ENCODE results near the gene MYO1H. TPM values are rescaled to one million over a fixed set of nuclear protein-coding genes. Genes with fewer than 3 reads are reported as not detected.
"Not testable (repeated sequence)": the region's sequence is repeated elsewhere in the genome, so short reads cannot be mapped to it uniquely, and the experiment has no call there.

Gene MYO1H
- polyA plus RNA-seq, 4 donors, result 0.79 to 2.0 (median 0.95) TPM

DNA sequence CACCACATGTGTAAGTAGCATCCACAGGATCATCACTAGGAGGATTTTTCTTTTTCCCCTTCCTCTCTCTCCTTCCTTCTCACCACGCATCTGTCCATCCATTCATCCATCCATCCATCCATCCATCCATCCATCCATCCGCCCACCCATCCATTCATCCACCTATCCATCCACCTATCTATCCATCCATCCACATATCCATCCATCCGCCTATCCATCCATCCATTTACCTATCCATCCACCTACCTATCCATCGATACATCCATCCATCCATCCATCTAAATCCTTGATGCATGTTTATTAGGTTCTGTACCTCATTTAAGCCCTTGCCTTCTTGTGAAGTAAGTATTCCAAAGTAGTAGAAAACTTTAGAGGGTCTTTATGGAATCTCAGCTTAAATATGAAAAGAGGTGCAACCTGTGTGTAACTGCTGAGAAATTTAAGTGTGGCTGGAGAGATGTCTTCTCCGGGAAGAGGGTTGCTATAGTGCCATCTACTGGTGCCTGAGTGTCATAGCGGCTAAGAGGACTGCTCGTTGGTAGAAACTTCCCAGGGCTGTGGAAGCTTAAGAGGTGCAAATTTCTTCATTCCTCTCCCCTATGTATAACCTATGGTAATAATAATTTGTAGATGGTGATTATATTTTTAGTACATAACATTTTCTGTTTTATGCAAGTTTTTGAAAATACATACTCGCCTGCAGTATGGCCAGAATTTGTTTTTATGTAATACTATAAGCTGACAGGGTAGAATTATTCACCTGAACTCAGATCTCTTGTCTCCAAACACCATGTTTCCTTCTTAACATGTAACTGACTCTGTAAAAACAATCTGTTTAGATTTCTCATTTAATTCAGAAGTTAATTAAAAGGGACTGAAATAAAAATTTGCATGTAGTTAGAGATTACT is 46.0 kb downstream of the MYO1H start:
- DNase-seq (ENCODE audit: low read depth in 4 of 4, low spot score in 3 of 4), result peak in 3 of 4 donors; percentile 35 to 49 (median 45)

GRCh38 chr12:109394891-109395290 is 47.2 kb downstream of the MYO1H start:
- DNase-seq (ENCODE audit: low read depth in 4 of 4, low spot score in 3 of 4), result no peak

DNA sequence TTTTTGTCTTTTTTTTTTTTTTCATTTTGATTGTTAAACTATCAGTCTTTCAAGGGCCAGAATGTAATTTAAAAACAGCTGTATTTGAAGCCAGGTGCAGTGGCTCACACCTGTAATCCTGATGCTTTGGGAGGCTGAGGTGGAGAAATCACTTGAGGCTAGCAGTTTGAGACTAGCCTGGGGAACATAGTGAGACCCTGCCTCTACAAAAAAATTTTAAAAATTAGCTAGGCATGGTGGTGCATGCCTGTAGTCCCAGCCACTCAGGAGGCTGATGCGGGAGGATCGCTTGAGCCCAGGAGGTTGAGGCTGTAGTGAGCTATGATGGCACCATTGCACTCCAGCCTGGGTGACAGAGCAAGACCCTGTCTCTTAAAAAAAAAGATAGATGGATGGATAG is 57.1 kb downstream of the MYO1H start:
- not testable (repeated sequence) for DNase-seq (ENCODE audit: low read depth in 4 of 4, low spot score in 3 of 4)

DNA sequence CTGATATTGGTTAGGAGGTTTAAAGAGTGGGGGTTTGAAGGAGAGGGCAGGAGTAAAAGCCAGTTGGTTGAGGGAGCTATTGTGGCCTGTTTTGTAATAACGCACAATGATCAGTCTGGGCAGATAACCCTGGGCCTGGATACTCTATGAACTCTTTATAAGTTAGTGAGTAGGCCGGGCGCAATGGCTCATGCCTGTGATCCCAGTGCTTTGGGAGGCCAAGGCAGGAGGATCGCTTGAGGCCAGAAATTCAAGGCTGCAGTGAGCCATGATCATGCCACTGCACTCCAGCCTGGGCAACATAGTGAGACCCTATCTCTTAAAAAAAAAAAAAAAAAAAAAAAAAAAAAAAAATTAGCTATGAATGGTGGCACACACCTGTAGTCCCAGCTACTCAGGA is 58.4 kb downstream of the MYO1H start:
- DNase-seq (ENCODE audit: low read depth in 4 of 4, low spot score in 3 of 4), result not testable (repeated sequence)

DNA sequence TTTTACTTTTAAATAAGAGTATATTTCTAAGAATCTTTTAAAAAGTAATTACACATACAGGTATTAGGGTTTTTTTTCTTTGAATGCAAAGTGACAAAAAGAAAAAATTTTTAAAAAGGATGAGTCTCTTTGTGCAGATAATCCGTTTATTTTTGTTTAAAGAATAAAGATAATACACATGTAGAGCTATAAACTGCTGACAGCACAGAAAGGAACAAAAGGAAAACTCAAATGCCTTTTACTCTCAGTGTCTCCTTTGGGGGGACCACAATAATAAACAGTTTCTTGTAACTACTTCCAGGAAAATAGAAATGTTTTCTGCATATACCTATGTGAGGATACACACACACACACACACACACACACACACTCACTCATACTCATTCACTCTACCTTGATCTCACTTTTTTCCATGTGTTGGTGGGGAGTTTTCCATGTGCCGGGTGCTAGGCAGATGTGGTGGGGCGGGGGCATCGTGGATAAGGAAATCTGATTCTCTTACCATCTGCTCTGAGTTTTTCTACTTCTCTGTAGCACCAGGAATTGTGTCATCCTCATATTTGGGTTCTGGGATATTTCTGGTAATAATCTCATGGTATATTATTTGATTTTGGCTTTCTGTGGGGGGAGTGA is 71.3 kb downstream of the MYO1H start:
- DNase-seq (ENCODE audit: low read depth in 4 of 4, low spot score in 3 of 4), result no peak

GRCh38 chr12:109421355-109422087 is 73.8 kb downstream of the MYO1H start:
- DNase-seq (ENCODE audit: low read depth in 4 of 4, low spot score in 3 of 4), result no peak

GRCh38 chr12:109422251-109422650 is 74.6 kb downstream of the MYO1H start:
- DNase-seq (ENCODE audit: low read depth in 4 of 4, low spot score in 3 of 4), result no peak

- DNase-seq (ENCODE audit: low read depth in 4 of 4, low spot score in 3 of 4), result no peak
These were observed 75.7 kb downstream of the MYO1H start for GRCh38 chr12:109423392-109423791.

- DNase-seq (ENCODE audit: low read depth in 4 of 4, low spot score in 3 of 4), result peak; percentile 53 to 64 (median 56)
These were observed 80.4 kb downstream of the MYO1H start for GRCh38 chr12:109428037-109428629.

GRCh38 chr12:109428804-109429203 is 81.1 kb downstream of the MYO1H start:
- not testable (repeated sequence) for DNase-seq (ENCODE audit: low read depth in 4 of 4, low spot score in 3 of 4)

DNA sequence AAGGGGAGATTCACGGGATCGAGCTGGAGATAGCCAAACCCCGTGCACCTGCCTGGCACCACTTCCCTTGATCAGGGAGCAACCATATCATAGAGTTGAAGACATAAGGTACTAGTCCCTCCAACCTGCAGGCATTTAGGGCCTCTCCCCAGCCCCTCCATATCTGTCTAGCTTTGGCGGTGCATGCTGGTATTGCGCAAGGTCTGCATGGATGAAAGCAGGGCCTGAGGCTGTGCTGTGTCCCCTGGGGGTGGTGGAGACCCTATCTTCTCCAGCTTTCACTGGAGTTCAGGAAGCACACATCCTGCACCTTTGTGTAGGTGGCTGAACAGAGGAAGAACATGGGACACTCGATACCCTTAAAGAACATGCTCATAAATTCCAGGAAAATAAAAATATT is 82.5 kb downstream of the MYO1H start:
- DNase-seq (ENCODE audit: low read depth in 4 of 4, low spot score in 3 of 4), result no peak

- no peak for DNase-seq (ENCODE audit: low read depth in 4 of 4, low spot score in 3 of 4)
These were observed 84.7 kb downstream of the MYO1H start for GRCh38 chr12:109432431-109432830.

DNA sequence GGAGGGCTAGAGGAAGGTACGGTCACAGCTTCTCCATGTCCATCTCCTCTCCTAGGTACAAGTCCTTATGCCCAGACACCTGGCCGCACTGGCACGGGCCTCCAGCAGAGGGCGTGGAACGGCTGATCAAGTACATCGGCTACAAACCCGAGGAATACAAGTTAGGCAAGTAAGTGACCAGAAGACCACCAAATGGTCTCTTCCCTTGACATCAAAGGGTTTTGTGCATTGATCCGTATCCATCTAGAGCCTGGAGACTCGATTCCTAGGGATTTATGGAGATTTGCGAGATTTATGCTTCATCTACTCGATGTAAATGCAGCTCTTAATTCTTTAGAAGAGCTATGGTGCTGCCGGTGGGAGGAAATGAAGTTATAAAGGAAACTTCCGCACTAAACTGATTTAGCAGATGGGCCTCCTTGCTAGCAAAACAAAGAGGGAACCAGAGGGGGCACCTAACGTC is 85.2 kb downstream of the MYO1H start:
- peak; percentile 52 to 68 (median 62) for DNase-seq (ENCODE audit: low read depth in 4 of 4, low spot score in 3 of 4)

DNA sequence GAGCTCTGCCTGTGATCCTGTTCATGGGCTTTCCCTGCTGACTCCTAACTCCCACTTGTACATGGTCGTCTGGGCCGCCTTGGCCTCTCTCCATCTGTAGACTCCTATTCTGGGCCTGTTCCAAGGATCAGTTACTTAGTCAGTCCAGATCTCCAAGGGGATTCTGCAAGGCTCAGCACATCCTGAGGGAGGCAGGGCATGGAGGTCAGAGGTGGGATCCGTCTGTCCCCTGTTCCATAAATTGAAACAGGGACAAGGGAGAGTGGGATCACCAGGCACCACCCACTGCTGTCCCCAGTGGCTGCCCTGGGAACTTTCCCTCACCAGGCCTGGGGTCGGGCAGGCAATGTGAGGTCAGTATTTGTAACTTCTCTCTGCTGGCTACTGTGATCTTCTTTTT is 85.9 kb downstream of the MYO1H start:
- DNase-seq (ENCODE audit: low read depth in 4 of 4, low spot score in 3 of 4), result no peak

GRCh38 chr12:109434582-109434981 is 86.9 kb downstream of the MYO1H start:
- no peak for DNase-seq (ENCODE audit: low read depth in 4 of 4, low spot score in 3 of 4)

DNA sequence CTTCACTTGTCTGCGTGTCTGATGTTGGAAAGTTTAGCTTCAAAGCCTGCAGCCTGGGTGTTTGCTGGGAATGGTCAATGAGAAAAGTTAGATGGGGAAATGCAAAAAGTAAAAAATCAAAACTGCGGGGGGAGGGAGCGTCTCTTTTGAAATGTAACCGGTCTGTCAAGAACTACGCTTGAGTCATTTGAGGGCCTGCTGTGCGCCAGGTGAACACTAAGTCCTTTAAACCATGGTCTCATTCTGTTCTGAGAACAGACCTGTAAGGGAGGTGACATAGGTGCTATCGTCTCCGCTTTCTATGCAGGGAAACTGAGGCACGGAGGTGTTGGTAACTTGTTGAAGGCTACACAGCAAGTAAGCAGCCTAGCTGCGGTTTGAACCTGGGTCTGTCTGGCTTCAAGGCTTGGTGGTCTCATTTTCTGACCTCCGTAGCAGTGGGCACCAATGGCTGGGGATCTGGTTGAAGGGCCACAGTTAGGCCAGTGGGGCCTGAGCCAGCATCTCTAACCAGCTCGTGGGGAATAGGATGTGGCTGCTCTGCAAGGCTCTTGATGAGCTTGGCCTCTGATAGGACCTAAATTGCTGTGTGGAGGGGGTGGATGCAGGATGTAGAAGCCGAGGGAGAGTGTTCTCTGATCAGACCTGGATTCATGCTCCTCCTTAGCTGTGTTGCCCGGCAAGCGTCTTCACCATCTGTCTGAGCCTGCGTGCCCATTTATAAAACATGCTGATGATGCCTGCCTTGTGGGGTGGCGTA is 87.9 kb downstream of the MYO1H start:
- DNase-seq (ENCODE audit: low read depth in 4 of 4, low spot score in 3 of 4), result no peak

- no peak for DNase-seq (ENCODE audit: low read depth in 4 of 4, low spot score in 3 of 4)
These were observed 88.5 kb downstream of the MYO1H start for GRCh38 chr12:109436188-109436560.

GRCh38 chr12:109439181-109439580 is 91.5 kb downstream of the MYO1H start:
- DNase-seq (ENCODE audit: low read depth in 4 of 4, low spot score in 3 of 4), result no peak

- DNase-seq (ENCODE audit: low read depth in 4 of 4, low spot score in 3 of 4), result not testable (repeated sequence)
These were observed 92.3 kb downstream of the MYO1H start for GRCh38 chr12:109439951-109440350.
